NOMO-1 treated with DMSO at 0.1 percent for 48 hours (cell line): ENCODE results near the gene CRYAB.
"Not testable (repeated sequence)": the region's sequence is repeated elsewhere in the genome, so short reads cannot be mapped to it uniquely, and the experiment has no call there.

Source experiments
- DNase-seq: peaks from one replicate; lab custom pipeline; 2025; ENCODE audit not compliant: unreplicated experiment; lab: John Stamatoyannopoulos, UW

CRYAB gene

DNA sequence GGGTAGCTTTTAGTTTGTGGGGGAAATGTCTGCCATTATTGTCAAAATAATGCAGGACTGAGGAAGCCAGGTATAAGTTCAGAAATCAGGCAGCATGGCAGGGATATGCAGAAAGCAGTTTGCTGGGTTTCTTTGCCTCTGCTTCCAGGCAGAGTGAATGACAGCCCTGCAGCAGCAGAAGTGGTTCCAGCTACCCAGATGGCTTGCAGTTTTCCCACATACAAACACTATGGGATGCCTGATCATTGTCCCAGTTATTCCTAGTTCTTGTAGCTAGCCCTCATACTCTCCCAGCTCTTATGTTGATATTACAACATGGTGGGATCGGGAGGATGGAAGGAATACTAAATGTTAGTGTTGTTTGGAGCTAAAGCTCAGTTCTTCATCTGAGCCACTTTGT lies 22.7 kb upstream of the CRYAB start:
- no peak for DNase-seq

DNA sequence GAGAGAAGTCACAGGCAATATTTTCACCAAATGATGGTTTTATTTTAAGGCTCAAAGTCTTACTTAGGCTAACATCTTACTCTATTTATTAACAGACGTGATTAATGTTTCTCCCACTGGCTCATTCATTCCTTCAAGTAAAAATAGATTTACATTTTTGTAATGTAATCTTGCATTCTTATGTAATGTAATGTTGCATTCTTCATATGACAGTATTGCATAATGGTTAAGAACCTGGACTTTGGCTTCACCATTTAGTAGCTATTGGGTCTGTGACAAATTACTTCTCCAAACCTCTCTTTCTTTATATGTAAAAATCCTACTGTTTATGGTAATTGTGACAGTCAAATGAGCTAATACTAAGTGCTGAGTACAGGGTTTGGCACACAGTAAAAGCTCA lies 22.3 kb upstream of the CRYAB start:
- DNase-seq: peak; percentile 86

- not testable (repeated sequence) for DNase-seq
Observed at GRCh38 chr11:111933176-111933575, 21.6 kb upstream of the CRYAB start.

DNA sequence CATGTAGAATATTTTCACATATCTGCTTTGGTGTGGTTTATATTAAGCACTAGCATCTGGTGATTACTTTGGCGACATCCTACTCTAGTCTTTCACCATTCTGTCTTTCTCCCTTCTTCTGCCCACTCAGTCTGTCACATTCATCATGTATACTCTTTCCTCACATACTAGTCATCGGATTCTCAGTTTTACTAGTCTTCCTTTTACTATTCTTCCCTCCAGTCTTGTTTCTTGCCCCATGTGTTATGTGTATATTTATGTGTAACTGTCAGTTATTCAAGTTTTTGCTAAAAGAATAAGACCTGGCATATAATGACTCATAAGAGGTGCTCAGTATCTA lies 21.0 kb upstream of the CRYAB start:
- no peak for DNase-seq

GRCh38 chr11:111930472-111930871 lies 18.9 kb upstream of the CRYAB start:
- DNase-seq: no peak

GRCh38 chr11:111926505-111927391 lies 15.2 kb upstream of the CRYAB start:
- DNase-seq: peak; percentile 96

GRCh38 chr11:111925953-111926352 lies 14.4 kb upstream of the CRYAB start:
- no peak for DNase-seq

- no peak for DNase-seq
Observed at GRCh38 chr11:111923951-111924350, 12.4 kb upstream of the CRYAB start.

DNA sequence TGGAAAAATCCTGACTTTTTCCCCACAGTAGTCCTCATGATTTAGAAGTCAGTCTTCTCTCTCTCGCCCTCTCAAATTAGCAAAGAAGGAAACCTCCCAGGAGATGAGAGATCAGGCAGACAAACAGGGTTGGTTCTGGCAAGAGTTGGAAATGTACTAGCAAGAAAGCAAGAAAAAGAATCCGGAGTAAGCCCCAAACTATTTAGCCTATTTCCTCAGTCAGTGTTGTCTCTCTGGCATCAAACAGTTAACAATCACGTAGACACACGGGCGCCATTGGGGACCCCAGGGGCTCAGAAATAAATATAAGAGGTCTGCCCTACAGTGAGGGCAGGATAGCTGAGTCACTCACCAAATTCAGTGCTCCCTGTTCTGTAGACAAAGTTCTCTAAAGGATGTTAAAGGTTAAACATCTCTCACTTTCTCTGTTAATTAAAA lies 11.8 kb upstream of the CRYAB start:
- no peak for DNase-seq

- peak; percentile 30 for DNase-seq
Observed at GRCh38 chr11:111922803-111923202, 11.2 kb upstream of the CRYAB start.

- DNase-seq: no peak
Observed at GRCh38 chr11:111921541-111922230, 10.1 kb upstream of the CRYAB start.

DNA sequence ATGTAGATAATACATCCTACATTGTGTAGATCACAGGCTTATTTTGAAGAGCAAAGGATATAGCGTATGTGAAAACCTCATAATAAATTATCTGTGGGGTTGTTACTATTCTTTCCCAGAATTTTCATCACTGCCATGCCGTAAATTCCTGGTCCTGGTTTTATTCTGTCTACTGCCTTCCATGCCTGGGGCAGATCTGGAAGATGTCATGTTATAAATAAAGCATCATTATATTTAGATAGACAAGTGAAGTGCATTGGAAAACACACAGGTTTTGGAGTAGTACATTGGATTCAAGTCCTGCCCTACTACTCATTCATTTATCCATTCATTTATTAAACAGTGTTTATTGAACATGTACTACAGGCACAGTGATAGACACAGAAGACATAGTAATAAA lies 9.3 kb upstream of the CRYAB start:
- DNase-seq: no peak

DNA sequence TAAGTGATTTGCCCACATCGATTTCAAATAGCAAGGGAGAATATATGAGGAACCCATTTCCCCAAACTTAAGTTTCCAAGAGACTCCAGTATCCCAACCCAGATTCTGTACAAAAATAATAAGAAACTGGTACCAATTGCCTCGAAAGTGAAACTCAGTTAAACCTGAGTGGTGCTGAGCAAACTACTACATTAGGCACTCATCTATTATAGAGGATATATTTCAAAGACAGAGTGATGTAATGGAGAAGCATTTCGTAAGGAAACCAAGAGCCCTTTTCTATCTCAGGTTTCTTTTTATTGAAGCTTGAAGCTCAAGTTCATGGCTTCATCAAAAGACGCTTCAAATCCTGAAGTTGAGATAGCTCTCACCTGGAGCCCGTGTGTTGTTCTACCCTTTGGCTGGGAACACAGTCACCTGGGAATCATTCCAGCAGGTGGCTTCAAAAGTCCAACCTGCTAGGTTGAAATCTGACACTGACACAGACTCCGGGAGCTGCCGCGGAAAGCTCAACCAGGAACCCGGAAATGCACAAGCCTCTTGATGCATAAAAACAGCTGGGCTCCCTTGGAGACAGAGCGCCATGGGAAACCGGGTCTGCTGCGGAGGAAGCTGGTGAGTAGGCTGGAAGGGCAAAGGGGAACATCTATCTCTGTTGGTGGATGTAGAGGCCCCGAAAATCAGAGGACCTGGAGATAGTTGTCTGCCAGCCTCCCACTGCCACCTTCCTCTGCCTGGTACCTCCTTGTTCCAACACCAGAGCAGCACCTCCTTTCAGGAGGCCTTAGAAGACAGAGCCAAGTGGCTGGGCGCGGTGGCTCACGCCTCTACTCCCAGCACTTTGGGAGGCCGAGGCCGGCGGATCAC lies 7.1 kb upstream of the CRYAB start, which contains the start of gene C11orf52:
Gene C11orf52 (plus strand): TSS at position 524 of the 867 bp plus-strand sequence. CDS start 60 bp downstream, at position 584.
- no peak for DNase-seq

DNA sequence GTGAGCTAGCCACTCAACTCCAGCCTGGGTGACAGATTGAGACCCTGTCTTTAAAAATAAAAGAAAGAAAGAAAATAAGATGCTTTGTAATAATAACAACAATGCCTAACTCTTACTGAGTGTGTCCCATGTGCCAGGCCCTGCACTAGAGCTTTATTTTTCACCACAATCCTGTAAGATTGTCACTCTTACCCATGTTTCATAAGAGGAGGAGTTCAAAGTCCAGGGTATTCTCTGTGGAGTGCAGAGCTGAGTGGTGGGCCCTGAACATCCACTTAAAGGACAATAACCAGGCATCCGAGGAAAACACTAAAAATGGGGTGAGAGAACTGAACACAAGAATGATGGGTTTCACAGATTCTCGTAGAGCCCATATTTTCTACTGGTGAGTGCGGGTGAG lies 6.2 kb upstream of the CRYAB start:
- no peak for DNase-seq

DNA sequence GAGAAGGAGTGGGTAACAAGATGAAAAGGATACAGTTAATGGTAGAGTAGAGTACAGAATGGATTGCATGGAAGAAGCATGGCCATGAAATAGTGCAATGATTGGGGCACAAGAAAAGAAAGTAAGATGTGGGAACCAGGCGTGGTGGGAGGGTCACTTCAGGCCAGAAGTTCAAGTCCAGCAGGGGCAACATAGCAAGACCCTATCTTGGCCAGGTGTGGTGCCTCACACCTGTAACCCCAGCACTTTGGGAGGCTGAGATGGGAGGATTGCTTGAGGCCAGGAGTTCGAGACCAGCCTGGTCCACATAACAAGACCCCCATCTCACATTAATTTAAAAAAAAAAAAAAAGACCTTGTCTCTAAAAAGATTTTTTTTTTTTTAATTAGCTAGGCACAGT lies 5.7 kb upstream of the CRYAB start:
- DNase-seq: no peak

- no peak for DNase-seq
Observed at GRCh38 chr11:111916768-111917167, 5.2 kb upstream of the CRYAB start.

DNA sequence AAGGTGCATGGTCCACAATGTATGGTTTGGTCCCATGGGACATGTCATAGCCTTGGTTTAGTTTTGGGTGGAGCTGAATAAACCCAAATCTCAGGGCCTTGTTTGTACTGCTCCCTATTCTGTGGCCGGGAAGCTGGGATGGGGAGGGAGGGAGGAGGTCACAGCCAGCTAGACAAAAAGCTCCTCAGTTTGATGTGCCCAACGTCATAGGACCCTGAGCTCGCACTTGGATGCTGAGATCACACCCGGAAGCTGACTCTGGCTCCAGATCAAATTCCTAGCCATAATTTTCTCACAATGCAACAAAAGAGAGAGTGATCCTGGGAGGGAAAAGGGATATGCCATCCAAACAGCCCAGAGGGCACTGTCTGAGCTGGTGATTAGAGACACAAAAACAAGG lies 2.4 kb upstream of the CRYAB start:
- DNase-seq: no peak

DNA sequence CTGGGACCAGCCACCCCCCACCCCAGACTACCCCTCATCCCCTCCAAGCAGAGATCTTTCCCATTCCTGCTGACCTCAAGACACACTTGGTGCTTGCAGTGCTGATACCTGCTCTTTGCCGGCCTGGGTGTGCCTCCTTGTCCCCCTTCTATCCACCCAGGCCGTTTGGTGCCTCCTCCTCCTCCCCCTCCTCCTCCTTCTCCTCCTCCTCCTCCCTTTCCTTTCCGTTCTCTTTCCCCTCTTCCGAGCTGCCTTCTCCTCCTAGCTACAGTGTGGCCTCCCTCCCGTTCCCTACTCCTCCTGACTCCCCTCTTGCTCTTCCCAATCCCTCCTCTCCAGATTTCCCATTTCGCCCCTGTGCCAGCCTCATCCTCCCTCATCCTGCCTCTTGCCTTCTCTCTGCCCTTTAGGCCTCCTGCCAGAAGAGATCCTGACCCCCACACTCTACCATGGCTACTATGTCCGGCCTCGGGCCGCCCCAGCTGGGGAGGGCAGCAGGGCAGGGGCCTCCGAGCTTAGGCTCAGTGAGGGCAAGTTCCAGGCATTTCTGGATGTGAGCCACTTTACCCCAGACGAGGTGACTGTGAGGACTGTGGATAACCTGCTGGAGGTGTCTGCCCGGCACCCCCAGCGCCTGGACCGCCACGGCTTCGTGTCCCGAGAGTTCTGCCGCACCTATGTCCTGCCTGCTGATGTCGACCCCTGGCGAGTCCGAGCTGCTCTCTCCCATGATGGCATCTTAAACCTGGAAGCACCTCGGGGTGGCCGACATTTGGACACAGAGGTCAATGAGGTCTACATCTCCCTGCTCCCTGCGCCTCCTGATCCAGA lies 1.7 kb upstream of the CRYAB start:
- no peak for DNase-seq

- DNase-seq: no peak
Observed at GRCh38 chr11:111912535-111912934, 965 bp upstream of the CRYAB start, which contains the start of gene HSPB2. HSPB2 (plus strand) TSS chr11:111912734; CDS start chr11:111912830, 96 bp downstream.
